Esophagus squamous epithelium (tissue), 4 donors: ENCODE data around the gene SVBP.

ENCODE experiments used
- CTCF ChIP-seq, 6 experiments: fragments of 450-650 bp in 4 of 6; fragments of 200-600 bp in 2 of 6; sonication (generic) in 2 of 6; IDR thresholded peaks; one replicate each; pipeline ENCODE4 v1.5.1; 2016 to 2019; ENCODE audit warnings: antibody characterized with exemption in 6 of 6, mild to moderate bottlenecking in 4 of 6, moderate library complexity in 4 of 6
- POLR2A ChIP-seq, 4 donors: fragments of 450-650 bp; IDR thresholded peaks; one replicate each; pipeline ENCODE4 v1.6.1; 2017; ENCODE audit warnings: antibody characterized with exemption in 4 of 4, mild to moderate bottlenecking in 4 of 4, moderate library complexity in 3 of 4

GRCh38 chr1:42801832-42802473, 15.2 kb downstream of the SVBP start:
- TF ChIP-seq CTCF (IDR thresholded peaks at IDR 0.05) (no peak), POLR2A (IDR thresholded peaks at IDR 0.05) (no peak)
